DND-41 (cell line): ENCODE data around the gene CPEB4.

Experiments used
- ATAC-seq: fragments of 200-7000 bp; cut with Tn5 transposase; 3 replicates; pipeline ENCODE4 v1.9.1; 2021; ENCODE audit warnings: low read depth; ENCODE audit not compliant: insufficient read depth
- DNase-seq: peaks from one replicate; pipeline ENCODE4 v3.0.0-alpha.2; 2020
- H2AFZ ChIP-seq: 2 replicates; pipeline ENCODE4 v1.6.0; 2012; ENCODE audit warnings: low read depth, low read length
- H3K27ac ChIP-seq: 2 replicates; pipeline ENCODE4 v1.5.1; 2012; ENCODE audit warnings: low read length, inconsistent platforms
- H3K27me3 ChIP-seq: fragments of 200-600 bp; sonication (generic); 2 replicates; pipeline ENCODE4 v1.6.0; 2012; ENCODE audit warnings: low read length, mild to moderate bottlenecking, inconsistent platforms; ENCODE audit not compliant: insufficient read depth, poor library complexity
- H3K36me3 ChIP-seq: 2 replicates; pipeline ENCODE4 v1.5.1; 2012; ENCODE audit warnings: low read length, inconsistent platforms; ENCODE audit not compliant: insufficient read depth
- H3K4me1 ChIP-seq: 2 replicates; pipeline ENCODE4 v1.5.1; 2012; ENCODE audit warnings: mild to moderate bottlenecking, low read length; ENCODE audit not compliant: insufficient read depth
- H3K4me2 ChIP-seq: 2 replicates; pipeline ENCODE4 v1.6.0; 2012; ENCODE audit warnings: mild to moderate bottlenecking, moderate library complexity, low read length, inconsistent platforms; ENCODE audit not compliant: insufficient read depth
- H3K4me3 ChIP-seq, 2 experiments: fragments of 200-600 bp in 1 of 2; shearing (Covaris generic) in 1 of 2; 2 replicates each; pipeline ENCODE4 v1.5.1; 2012 to 2016; ENCODE audit warnings: inconsistent platforms in 2 of 2, low read length in 2 of 2, mild to moderate bottlenecking in 2 of 2, low read depth in 1 of 2, moderate library complexity in 1 of 2
- H3K79me2 ChIP-seq: 2 replicates; pipeline ENCODE4 v1.6.0; 2012; ENCODE audit warnings: low read length, inconsistent platforms; ENCODE audit not compliant: insufficient read depth
- H3K9ac ChIP-seq: 2 replicates; pipeline ENCODE4 v1.6.0; 2012; ENCODE audit warnings: low read depth, mild to moderate bottlenecking, inconsistent platforms, low read length, moderate library complexity
- H3K9me3 ChIP-seq: 2 replicates; pipeline ENCODE4 v1.5.1; 2012; ENCODE audit warnings: low read length, moderate library complexity, mild to moderate bottlenecking, inconsistent platforms; ENCODE audit not compliant: insufficient read depth, severe bottlenecking
- H4K20me1 ChIP-seq: 2 replicates; pipeline ENCODE4 v1.6.0; 2012; ENCODE audit warnings: low read length; ENCODE audit not compliant: insufficient read depth
- CTCF ChIP-seq: IDR thresholded peaks from 2 replicates; pipeline ENCODE4 v1.5.1; 2012; ENCODE audit warnings: borderline replicate concordance, low read length, moderate library complexity, mild to moderate bottlenecking; ENCODE audit not compliant: poor library complexity, severe bottlenecking; ENCODE audit errors: extremely low read depth
- EZH2 ChIP-seq: IDR thresholded peaks from 3 replicates; pipeline ENCODE4 v1.6.1; 2012; ENCODE audit warnings: borderline replicate concordance, low read depth, mild to moderate bottlenecking, moderate library complexity, low read length, inconsistent platforms; ENCODE audit not compliant: severe bottlenecking

CPEB4 gene

GRCh38 chr5:173881811-173882575 lies 6.2 kb upstream of the CPEB4 start:
- TF ChIP-seq CTCF (no peak), EZH2 (no peak)
- Histone ChIP-seq H3K9me3 (no peaks in the 10 kb centered on the region), H3K79me2 (no peaks in the 10 kb centered on the region), H3K4me3 (no peak overlapping the region), H3K4me1 (peaks cover 2% of the 10 kb centered on the region), H3K27me3 (peaks cover 15% of the 10 kb centered on the region), H2AFZ (no peak overlapping the region), H3K27ac (no peak overlapping the region), H3K4me2 (no peak overlapping the region), H4K20me1 (no peaks in the 10 kb centered on the region), H3K9ac (no peak overlapping the region), H3K36me3 (no peaks in the 10 kb centered on the region)
- ATAC-seq (no peak), DNase-seq (no peak)

- ATAC-seq (no peak), DNase-seq (no peak)
- Histone ChIP-seq H3K9me3 (no peaks in the 10 kb centered on the region), H3K4me2 (no peak overlapping the region), H3K27ac (no peak overlapping the region), H3K4me1 (peaks cover 8% of the 10 kb centered on the region), H3K36me3 (no peaks in the 10 kb centered on the region), H3K4me3 (no peak overlapping the region), H3K9ac (no peak overlapping the region), H3K79me2 (no peaks in the 10 kb centered on the region), H2AFZ (no peak overlapping the region), H3K27me3 (peaks cover 15% of the 10 kb centered on the region), H4K20me1 (no peaks in the 10 kb centered on the region)
- no peak for TF ChIP-seq EZH2
- TF ChIP-seq CTCF = no peak
These were observed 5.5 kb upstream of the CPEB4 start for GRCh38 chr5:173882632-173883031.

- ATAC-seq (no peak), DNase-seq (no peak)
- no peak overlapping the region for H3K9ac ChIP-seq
- H3K27me3 ChIP-seq = peaks cover 12% of the 10 kb centered on the region
- TF ChIP-seq CTCF (no peak), EZH2 (no peak)
- H3K4me1 ChIP-seq = peaks cover 10% of the 10 kb centered on the region
- H3K9me3 ChIP-seq = no peaks in the 10 kb centered on the region
- no peak overlapping the region for H3K4me2 ChIP-seq
- no peaks in the 10 kb centered on the region for H4K20me1 ChIP-seq
- no peak overlapping the region for H2AFZ ChIP-seq
- no peaks in the 10 kb centered on the region for H3K79me2 ChIP-seq
- H3K27ac ChIP-seq = no peak overlapping the region
- no peaks in the 10 kb centered on the region for H3K36me3 ChIP-seq
- no peak overlapping the region for H3K4me3 ChIP-seq
These were observed 4.7 kb upstream of the CPEB4 start for GRCh38 chr5:173883347-173883924.
